Ishikawa (cell line): ENCODE results near the gene DMAC2.

Experiments
- CEBPB ChIP-seq: IDR thresholded peaks from 2 replicates; pipeline ENCODE4 v1.6.1; 2012
- CREB1 ChIP-seq: IDR thresholded peaks from 2 replicates; pipeline ENCODE4 v1.6.1; 2012; ENCODE audit warnings: low read depth
- EGR1 ChIP-seq: IDR thresholded peaks from 2 replicates; pipeline ENCODE4 v1.6.1; 2012
- EP300 ChIP-seq: IDR thresholded peaks from 2 replicates; pipeline ENCODE4 v1.6.1; 2012; ENCODE audit warnings: borderline replicate concordance
- FOXM1 ChIP-seq: IDR thresholded peaks from 2 replicates; pipeline ENCODE4 v1.6.1; 2012; ENCODE audit warnings: low read depth, borderline replicate concordance
- MAX ChIP-seq: IDR thresholded peaks from 2 replicates; pipeline ENCODE4 v1.6.1; 2012
- NFIC ChIP-seq: IDR thresholded peaks from 2 replicates; pipeline ENCODE4 v1.6.1; 2012
- RAD21 ChIP-seq: IDR thresholded peaks from 2 replicates; pipeline ENCODE4 v1.6.1; 2012; ENCODE audit warnings: low read depth
- REST ChIP-seq: IDR thresholded peaks from 2 replicates; pipeline ENCODE4 v1.6.1; 2012; ENCODE audit warnings: low read depth, mild to moderate bottlenecking
- TAF1 ChIP-seq: IDR thresholded peaks from 2 replicates; pipeline ENCODE4 v1.6.1; 2012; ENCODE audit warnings: low read depth, mild to moderate bottlenecking
- TCF12 ChIP-seq: IDR thresholded peaks from 2 replicates; pipeline ENCODE4 v1.6.1; 2012; ENCODE audit warnings: low read depth
- TEAD4 ChIP-seq: IDR thresholded peaks from 2 replicates; pipeline ENCODE4 v1.6.1; 2012
- USF1 ChIP-seq: IDR thresholded peaks from 2 replicates; pipeline ENCODE4 v1.6.1; 2012
- YY1 ChIP-seq: IDR thresholded peaks from 2 replicates; pipeline ENCODE4 v1.6.1; 2012; ENCODE audit warnings: low read depth
- ZBTB7A ChIP-seq: IDR thresholded peaks from 2 replicates; pipeline ENCODE4 v1.6.1; 2012; ENCODE audit warnings: low read depth

Gene DMAC2

GRCh38 chr19:41449865-41450178, 10.1 kb upstream of the DMAC2 start:
- TF ChIP-seq ZBTB7A (no peak), TAF1 (no peak), YY1 (no peak), USF1 (no peak), RAD21 (no peak), NFIC (no peak), TEAD4 (no peak), TCF12 (no peak), CREB1 (no peak), FOXM1 (no peak), EGR1 (no peak), EP300 (no peak), MAX (no peak), CEBPB (no peak), REST (no peak)

- TF ChIP-seq RAD21: peak; percentile 85
- no peak for TF ChIP-seq EGR1
These were observed 9.6 kb upstream of the DMAC2 start for GRCh38 chr19:41449079-41449864.

GRCh38 chr19:41447732-41448332, 8.1 kb upstream of the DMAC2 start:
- TF ChIP-seq NFIC: no peak
- no peak for TF ChIP-seq TEAD4
- TF ChIP-seq USF1: no peak
- TF ChIP-seq REST: no peak
- no peak for TF ChIP-seq CEBPB
- TF ChIP-seq FOXM1: no peak
- TF ChIP-seq ZBTB7A: no peak
- no peak for TF ChIP-seq YY1
- TF ChIP-seq EP300: no peak
- no peak for TF ChIP-seq TAF1
- TF ChIP-seq TCF12: no peak
- no peak for TF ChIP-seq EGR1
- no peak for TF ChIP-seq CREB1
- TF ChIP-seq MAX: no peak
- TF ChIP-seq RAD21: no peak

GRCh38 chr19:41445575-41445974, 5.9 kb upstream of the DMAC2 start:
- no peak for TF ChIP-seq TEAD4

- TF ChIP-seq TEAD4: no peak
- no peak for TF ChIP-seq ZBTB7A
- no peak for TF ChIP-seq TAF1
- no peak for TF ChIP-seq NFIC
- TF ChIP-seq RAD21: no peak
- no peak for TF ChIP-seq CREB1
- TF ChIP-seq YY1: no peak
- TF ChIP-seq CEBPB: no peak
- no peak for TF ChIP-seq EGR1
- TF ChIP-seq EP300: no peak
- no peak for TF ChIP-seq MAX
- no peak for TF ChIP-seq REST
- no peak for TF ChIP-seq USF1
- no peak for TF ChIP-seq TCF12
- TF ChIP-seq FOXM1: no peak
These were observed 4.2 kb upstream of the DMAC2 start for GRCh38 chr19:41443813-41444455.
